ENCODE results near the gene OR2D3.

GRCh38 chr11:6925636-6926207 is 4.9 kb downstream of the OR2D3 start:
- TF ChIP-seq CTCF (IDR thresholded peaks at IDR 0.05; ENCODE audit: low read length) (no peak), EZH2 (optimal IDR thresholded peaks at IDR 0.05; ENCODE audit: low read depth, low read length) (no peak)

Measured in MM.1S (cell line).